Left kidney (tissue), 2 donors: Measurements from ENCODE around the gene RRN3. TPM values are rescaled to one million over a fixed set of nuclear protein-coding genes. Genes with fewer than 3 reads are reported as not detected.
"Not testable (repeated sequence)": the region's sequence is repeated elsewhere in the genome, so short reads cannot be mapped to it uniquely, and the experiment has no call there.

Source experiments
- DNase-seq: peaks from one replicate; pipeline ENCODE4 v3.0.0-alpha.2; 2013
- polyA plus RNA-seq: library from polyadenylated mRNA; unstranded; fragments of 120-200 nt; gene quantifications from one replicate; pipeline ENCODE4 v1.2.1, GENCODE V29; 2013; ENCODE audit not compliant: insufficient read length

RRN3 gene
- polyA plus RNA-seq, 1 donor = 47.1 TPM

- no peak for DNase-seq
These were observed 40.2 kb downstream of the RRN3 start for GRCh38 chr16:15053904-15054303.

DNA sequence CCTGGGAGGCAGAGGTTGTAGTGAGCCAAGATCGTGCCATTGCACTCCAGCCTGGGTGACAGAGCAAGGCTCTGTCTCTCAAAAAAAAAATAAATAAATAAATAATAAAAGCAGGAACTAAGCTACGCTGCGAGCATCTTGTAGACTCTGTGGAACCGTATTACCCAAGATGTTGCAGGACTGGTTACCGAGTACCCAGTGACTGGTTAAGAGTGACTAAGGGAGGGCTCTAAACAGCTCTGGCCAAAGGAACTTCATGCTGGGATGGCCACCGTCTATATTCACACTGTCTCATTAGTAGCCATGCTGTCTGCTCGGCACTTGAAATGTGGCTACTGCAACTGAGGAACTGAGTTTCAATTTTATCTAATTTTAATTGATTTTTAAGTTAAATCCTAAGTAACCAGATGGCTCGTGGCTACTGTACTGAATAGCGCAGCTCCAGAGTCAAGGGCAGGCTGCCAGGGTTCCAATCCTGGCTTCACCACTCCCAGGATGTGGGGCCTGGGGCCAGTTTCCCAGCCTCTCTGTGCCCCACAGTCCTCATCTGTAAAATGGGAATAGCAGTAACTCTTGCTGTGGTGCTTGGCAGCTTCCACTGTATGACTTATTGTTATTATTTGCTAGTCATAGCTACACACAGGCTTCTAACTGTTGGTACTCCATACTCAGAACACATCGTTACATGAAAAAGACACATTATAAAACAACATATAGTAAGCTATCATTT is 41.2 kb downstream of the RRN3 start:
- no peak for DNase-seq

GRCh38 chr16:15051387-15051951 is 42.6 kb downstream of the RRN3 start:
- no peak for DNase-seq

DNA sequence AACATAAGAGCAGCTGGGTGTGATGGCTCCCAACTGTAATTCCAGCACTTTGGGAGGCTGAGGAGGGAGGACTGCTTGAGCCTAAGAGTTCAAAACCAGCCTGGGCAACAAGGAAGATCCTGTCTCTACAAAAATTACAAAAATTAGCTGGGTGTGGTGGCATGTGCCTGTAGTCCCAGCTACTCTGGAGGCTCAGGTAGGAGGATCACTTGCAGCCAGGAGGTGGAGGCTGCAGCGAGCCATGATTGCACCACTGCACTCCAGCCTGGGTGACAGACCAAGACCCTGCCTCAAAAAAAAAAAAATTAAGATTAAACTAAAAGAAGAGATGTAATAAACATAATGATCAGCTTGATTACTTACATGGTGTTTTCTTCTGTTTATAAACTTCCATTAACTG is 43.6 kb downstream of the RRN3 start:
- DNase-seq = not testable (repeated sequence)

DNA sequence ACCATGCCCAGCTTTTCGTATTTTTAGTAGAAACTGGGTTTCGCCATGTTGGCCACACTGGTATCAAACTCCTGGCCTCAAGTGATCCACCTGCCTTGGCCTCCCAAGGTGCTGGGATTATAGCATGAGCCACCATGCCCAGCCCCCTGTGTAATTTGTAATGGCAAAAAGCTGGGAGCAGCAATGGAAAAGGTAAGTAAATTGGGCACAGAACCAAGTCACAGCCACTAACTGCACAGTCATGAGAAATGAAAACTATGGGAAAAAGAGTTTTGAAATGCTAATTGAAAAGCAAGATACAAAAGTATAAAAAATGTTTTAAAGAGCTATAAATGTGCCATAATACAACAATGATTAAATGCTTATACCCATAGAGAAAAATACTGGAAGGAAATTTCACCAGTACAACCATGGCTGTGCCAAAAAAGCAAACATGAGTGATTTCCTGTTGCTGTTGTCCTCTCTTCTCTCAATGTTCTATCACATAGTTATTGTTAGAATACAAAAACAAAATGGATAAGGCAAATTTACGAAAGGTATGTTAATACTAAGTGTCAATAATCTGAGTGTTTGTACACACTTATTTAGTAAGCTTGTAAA is 44.4 kb downstream of the RRN3 start:
- no peak for DNase-seq

DNA sequence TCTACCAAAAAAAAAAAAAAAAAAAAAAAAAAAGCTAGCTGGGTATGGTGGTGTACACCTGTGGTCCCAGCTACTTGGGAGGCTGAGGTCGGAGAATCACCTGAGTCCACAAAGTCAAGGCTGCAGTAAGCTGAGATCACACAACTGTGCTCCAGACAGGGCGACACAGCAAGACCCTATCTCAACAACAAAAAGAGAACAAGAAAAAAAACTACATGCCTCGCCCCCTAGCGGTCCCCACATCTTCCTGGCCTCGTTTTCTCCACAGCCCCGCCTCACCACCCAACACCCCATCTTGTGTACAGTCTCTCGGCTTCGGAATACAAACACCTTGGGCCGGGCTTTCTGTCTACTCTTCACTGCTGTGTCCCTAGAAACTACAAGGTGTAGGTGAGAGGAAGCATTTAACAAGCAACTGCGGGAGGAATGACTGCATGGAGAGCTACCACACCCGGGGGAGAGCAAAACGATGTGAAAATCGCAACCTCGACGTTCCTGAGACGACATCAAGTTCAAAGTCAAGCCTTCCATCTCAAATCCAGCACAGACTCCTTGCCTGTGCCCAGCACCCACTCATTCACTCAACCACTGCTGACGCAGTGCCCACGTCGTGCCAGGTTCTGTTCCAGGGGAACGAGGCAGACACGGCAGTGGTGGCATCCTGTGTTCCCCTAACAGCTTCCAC is 47.2 kb downstream of the RRN3 start:
- DNase-seq = no peak

DNA sequence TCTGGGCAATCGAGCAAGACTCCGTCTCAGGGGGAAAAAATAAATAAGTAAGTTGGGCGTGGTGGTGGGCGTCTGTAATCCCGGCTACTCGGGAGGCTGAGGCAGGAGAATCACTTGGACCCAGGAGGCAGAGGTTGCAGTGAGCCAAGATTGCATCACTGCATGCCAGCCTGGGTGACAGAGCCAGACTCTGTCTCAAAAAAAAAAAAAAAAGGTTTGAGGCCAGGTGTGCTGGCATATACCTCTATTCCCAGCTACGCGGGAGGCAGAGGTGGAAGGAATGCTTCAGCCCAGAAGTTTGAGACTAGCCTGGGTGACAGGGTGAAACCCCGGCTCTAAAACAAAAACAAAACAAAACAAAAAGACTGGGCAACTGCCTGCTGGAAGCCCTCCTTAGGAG is 48.8 kb downstream of the RRN3 start:
- DNase-seq = not testable (repeated sequence)

DNA sequence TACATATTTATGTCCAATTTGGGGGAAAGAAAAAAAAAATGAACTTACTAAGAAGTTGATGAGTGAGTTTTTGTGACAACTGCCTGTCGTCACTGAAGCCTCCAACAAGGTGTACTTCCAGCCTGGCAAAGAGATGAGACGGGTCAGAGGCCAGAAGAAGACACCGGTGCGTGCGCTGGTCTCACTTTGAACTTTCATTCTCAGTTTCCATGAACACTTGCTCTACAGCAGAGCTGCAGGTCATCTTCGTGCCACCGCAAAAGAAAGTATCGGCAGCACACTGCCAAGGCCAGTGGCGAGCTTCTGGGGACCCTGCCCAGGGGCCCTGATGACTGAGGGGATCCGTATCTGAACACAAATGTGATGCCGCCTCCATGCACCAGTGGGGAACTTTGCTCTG is 49.8 kb downstream of the RRN3 start:
- no peak for DNase-seq

GRCh38 chr16:15043344-15043743 is 50.7 kb downstream of the RRN3 start:
- no peak for DNase-seq

DNA sequence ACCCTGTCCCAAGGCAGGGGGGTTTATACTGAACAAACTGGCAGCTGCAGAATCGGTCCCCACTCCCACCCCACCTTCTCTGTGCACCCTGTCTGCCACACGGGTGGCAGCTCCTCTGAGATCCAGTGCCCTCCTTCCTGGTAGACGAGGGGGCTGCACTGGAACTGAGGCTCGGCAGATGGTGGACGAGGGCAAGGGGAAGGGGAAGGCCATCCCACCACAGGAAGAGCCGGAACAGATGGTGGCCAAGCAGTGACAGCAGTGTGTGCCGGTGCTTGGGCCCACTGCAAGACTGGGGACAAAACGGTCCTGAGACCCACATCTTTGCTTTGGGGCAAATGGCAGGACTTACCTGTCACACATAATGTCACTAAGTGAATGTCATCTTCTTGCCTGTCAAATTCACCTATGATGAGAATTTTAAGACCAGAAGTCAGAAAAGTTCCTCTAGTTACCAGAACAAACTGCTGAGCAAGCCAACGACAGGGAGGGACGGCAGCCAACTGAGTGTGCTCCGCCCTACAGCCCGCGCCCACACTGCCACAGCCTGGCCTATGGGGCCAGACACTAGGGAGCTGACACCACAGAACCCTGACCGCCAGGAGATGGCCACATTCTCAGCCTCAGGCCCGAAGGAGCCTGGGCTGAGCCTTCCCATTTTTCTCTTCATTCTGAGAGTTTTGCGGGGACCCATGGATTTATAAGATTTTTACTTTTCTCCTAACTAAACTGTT is 52.6 kb downstream of the RRN3 start:
- no peak for DNase-seq

DNA sequence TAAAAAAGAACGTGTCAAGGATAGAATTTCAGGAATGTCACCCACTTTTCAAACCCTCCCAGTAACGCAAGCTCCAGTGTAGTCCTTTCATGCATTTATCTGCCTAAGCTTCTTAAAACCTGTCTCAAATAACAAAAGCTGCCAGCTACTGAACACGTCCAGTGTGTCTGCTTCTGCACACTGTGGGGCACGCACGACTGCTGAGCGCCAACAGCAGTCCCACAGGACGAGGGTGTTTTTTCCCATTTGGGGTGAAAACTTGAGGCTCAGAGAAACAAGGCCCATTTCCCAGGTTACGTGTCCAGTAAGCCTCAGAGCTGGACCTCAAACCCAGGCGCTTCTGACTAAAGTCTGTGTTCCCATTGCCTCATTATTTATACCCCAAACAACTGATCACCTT is 55.4 kb downstream of the RRN3 start:
- DNase-seq = no peak

- DNase-seq = no peak
These were observed 56.3 kb downstream of the RRN3 start for GRCh38 chr16:15037745-15038144.

- DNase-seq = no peak
These were observed 57.1 kb downstream of the RRN3 start for GRCh38 chr16:15037003-15037402.

DNA sequence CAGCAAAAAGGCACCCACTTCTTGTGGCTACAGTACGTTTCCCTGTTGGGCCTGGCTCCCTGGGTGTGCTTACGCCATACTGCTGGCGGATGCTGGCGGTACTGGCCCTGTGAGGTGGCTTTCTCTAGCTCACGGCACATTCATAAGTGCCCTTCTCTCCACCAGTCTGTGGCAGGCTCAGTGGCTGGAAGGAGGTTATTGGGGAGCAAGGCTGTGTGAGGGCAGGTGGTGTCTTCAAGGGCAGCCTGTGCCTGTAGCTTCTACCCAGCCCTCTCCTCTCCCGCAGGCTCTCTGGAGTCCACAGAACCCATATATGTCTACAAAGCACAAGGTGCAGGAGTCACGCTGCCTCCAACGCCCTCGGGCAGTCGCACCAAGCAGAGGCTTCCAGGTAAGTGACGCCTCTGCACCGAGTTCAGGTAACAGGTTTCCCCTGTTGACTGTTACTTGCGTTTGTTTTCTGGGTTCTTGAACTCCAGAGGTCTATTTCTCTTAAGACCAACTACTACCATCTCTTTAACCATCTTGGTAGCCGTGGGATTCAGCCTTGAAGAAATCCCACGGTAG is 58.8 kb downstream of the RRN3 start:
- no peak for DNase-seq

GRCh38 chr16:15034266-15035162 is 59.6 kb downstream of the RRN3 start:
- DNase-seq = no peak

DNA sequence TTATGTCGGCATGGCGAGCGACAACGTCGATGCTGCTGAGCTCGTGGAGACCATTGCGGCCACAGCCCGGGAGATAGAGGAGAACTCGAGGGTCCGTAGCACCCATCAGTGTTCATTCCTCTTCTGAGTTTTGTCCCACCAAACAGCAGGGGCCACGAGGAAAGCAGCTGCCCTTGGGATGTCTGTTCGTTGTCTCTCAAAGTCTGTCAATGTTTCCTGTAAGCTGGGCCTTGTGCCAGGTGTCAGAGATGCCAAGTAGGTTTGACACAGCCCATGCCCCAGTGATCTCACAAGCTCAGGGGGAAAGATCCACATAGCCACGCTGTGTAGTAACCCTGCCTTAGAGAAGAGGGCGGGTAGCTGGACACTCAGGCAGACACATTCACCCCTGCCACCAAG is 60.8 kb downstream of the RRN3 start:
- DNase-seq = no peak

DNA sequence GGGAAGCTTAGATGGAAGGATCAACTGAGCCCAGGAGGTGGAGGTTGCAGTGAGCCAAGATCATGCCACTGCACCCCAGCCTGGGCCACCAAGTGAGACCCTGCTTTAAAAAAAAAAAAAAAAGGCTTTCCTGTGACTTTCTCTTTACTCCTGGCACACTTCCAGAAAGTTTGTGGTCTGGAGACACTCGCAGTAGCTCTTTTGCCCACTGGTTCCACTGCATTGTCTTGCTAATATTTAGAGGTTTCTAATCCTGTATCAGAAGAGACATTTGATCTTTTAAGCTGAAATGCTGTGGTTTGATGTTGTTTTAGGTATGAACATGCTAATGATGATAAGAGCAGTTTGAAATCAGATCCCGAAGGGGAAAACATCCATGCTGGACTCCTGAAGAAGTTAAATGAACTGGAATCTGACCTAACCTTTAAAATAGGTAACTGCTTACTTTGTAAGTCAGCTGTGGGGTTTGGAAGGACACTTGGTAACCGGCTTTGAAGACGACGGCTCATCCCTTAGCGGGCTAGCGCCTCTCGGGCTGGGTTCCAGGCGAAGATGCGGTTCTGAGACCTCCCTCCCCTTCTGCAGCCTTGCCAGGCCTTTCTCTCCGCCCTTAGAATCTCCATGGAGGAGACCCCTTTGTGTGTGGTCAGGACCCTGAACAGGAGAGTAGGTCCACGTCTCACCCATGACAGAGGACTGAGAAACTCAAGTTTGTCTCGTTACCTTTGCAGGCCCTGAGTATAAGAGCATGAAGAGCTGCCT is 61.3 kb downstream of the RRN3 start:
- no peak for DNase-seq

GRCh38 chr16:15031586-15031985 is 62.5 kb downstream of the RRN3 start:
- DNase-seq = no peak

DNA sequence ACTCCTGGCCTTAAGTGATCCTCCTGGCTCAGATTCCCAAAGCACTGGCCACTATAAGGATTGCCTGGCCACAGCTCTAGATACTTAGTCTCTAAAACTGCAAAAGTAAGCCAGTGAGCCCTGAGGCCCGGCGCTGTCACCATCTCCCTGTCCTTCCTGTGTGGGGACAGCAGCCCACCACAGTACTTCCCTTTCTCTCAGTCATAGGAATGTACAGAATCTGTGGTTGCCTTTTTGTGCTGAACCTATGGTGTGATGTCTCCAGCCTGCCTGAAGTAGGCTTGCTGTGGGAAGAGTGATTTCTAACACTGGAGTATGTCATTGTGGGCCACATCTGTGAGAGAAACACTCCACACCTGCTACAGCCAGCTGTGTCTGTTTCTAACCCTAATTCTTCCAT is 62.9 kb downstream of the RRN3 start:
- no peak for DNase-seq

- DNase-seq = not testable (repeated sequence)
These were observed 64.3 kb downstream of the RRN3 start for GRCh38 chr16:15029749-15030148.
